GM12892 (cell line): ENCODE data around the gene DAZAP1.

Source experiments
- POLR2A ChIP-seq: IDR thresholded peaks from 2 replicates; pipeline ENCODE4 v1.6.1; 2011; ENCODE audit warnings: low read depth, low read length, control low read depth
- TAF1 ChIP-seq: IDR thresholded peaks from 2 replicates; pipeline ENCODE4 v1.6.1; 2011; ENCODE audit warnings: low read depth, mild to moderate bottlenecking, control low read depth, low read length, borderline replicate concordance

GRCh38 chr19:1417681-1418495 lies 10.5 kb downstream of the DAZAP1 start:
- no peak for TF ChIP-seq TAF1
- TF ChIP-seq POLR2A: no peak
